Uterus (tissue), 4 donors: ENCODE data around the gene MAP7D1. TPM values are rescaled to one million over a fixed set of nuclear protein-coding genes. Genes with fewer than 3 reads are reported as not detected.
A peak's percentile ranks its signal among the peaks of the same experiment; 100 is the strongest.

Source experiments
- DNase-seq, 2 donors: peaks; one replicate each; pipeline ENCODE4 v3.0.0-alpha.2; 2019 to 2020
- H3K27ac ChIP-seq, 2 donors: fragments of 200-600 bp; sonication (generic); 1 replicate in 1 of 2; 2 replicates in 1 of 2; pipeline ENCODE4 v1.5.1; 2016 to 2018
- H3K27me3 ChIP-seq, 2 donors: fragments of 200-600 bp; sonication (generic); one replicate each; pipeline ENCODE4 v1.5.1; 2018 to 2019; ENCODE audit warnings: control low read depth in 1 of 2
- H3K36me3 ChIP-seq, 2 donors: fragments of 200-600 bp; sonication (generic); one replicate each; pipeline ENCODE4 v1.5.1; 2019; ENCODE audit warnings: control low read depth in 1 of 2
- H3K4me1 ChIP-seq, 2 donors: fragments of 200-600 bp; sonication (generic); one replicate each; pipeline ENCODE4 v1.5.1; 2018 to 2019; ENCODE audit warnings: control low read depth in 1 of 2
- H3K4me3 ChIP-seq, 2 donors: fragments of 200-600 bp; sonication (generic); 1 replicate in 1 of 2; 2 replicates in 1 of 2; pipeline ENCODE4 v1.5.1; 2018 to 2019; ENCODE audit warnings: mild to moderate bottlenecking in 1 of 2
- H3K9me3 ChIP-seq, 2 donors: fragments of 200-600 bp; sonication (generic); one replicate each; pipeline ENCODE4 v1.5.1; 2019; ENCODE audit warnings: control low read depth in 1 of 2
- POLR2A ChIP-seq, 2 donors: fragments of 450-650 bp; IDR thresholded peaks; one replicate each; pipeline ENCODE4 v1.6.1; 2016; ENCODE audit warnings: antibody characterized with exemption in 2 of 2, mild to moderate bottlenecking in 1 of 2, moderate library complexity in 1 of 2
- intact Hi-C: fragments of 100-400 bp; cut with DNase I; formaldehyde crosslinking; loops from one replicate; pipeline ENCODE4 v1.15.1; 2023; ENCODE audit warnings: low total_unique reads
- total RNA-seq, 4 donors: library from RNA; depleted of rRNA in 3 of 4; stranded (reverse); fragments of >200 nt in 3 of 4; gene quantifications; one replicate each; pipeline versions ENCODE4 v1.1.0 to v1.2.4, GENCODE V29; 2014 to 2023
- TF ChIP-seq, protein P1 (sequence below), 4 experiments: fragments of 200-600 bp in 2 of 4; fragments of 450-650 bp in 2 of 4; sonication (generic) in 2 of 4; IDR thresholded peaks; one replicate each; pipeline ENCODE4 v1.5.1; 2016 to 2019; ENCODE audit warnings: antibody characterized with exemption in 4 of 4, mild to moderate bottlenecking in 2 of 4, moderate library complexity in 1 of 4
- donor health status: DM: yes; HTN: yes; CAD: no.

Gene MAP7D1
- total RNA-seq, 4 donors from 2014 or later: 53.5 to 115 (median 77.3) TPM

DNA sequence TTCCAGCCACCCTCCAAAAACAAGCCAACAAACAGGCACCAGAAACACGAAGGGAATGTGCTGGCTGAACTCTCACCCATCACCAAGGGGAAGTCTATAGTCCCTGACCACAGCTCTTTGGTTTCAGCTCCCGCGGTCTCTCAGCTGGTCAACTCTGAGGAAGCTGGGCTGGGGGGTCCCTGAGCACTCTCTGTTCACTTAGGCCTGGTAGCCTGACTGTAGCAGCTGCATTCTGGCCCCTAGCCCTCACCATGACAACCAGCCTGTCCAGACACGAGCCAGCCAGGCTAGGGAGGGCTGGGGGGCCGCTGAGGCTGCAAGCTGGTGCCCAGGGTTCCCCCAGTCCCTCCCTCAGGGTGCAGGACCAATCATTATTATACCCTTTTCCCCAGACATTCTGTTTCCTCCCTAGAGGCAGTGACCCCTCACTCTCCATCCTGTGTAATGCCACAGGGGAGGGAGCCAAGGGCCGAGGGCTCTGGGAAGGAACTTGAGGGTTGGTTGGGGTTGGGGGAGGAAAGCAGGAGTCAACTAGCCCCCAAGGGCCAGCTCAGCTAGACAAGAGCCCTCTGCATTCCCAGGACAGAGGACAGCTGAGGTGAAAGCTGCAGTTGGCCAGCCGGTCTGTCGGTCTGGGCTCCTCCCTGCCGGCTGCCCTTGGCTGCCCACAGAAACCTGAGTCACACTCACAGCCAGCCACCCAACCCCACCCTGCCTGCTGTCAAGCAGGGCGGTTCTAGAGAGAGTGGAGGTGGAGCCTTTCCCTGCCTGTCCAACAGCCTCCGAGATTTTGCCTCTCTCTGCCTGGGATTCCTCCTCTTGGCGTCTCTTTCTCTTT, 5.4 kb upstream of the MAP7D1 start:
- H3K9me3 ChIP-seq: no peaks in the 10 kb centered on the region
- H3K27ac ChIP-seq: peak overlapping the region; percentile 89 to 98
- H3K36me3 ChIP-seq: no peaks in the 10 kb centered on the region
- H3K4me3 ChIP-seq: no peak overlapping the region
- peaks cover 13 to 20% of the 10 kb centered on the region in 2 donors for H3K4me1 ChIP-seq
- intact Hi-C loops: loop anchor here (2.0 to 10.0 kb wide), 2 partner anchors 38 to 134 kb away; no protein-coding TSS in a partner anchor
- peak; percentile 63 to 86 for TF ChIP-seq POLR2A (IDR thresholded peaks at IDR 0.05)
- TF ChIP-seq, protein P1, sequence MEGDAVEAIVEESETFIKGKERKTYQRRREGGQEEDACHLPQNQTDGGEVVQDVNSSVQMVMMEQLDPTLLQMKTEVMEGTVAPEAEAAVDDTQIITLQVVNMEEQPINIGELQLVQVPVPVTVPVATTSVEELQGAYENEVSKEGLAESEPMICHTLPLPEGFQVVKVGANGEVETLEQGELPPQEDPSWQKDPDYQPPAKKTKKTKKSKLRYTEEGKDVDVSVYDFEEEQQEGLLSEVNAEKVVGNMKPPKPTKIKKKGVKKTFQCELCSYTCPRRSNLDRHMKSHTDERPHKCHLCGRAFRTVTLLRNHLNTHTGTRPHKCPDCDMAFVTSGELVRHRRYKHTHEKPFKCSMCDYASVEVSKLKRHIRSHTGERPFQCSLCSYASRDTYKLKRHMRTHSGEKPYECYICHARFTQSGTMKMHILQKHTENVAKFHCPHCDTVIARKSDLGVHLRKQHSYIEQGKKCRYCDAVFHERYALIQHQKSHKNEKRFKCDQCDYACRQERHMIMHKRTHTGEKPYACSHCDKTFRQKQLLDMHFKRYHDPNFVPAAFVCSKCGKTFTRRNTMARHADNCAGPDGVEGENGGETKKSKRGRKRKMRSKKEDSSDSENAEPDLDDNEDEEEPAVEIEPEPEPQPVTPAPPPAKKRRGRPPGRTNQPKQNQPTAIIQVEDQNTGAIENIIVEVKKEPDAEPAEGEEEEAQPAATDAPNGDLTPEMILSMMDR (IDR thresholded peaks at IDR 0.05): no peak
- no peaks in the 10 kb centered on the region for H3K27me3 ChIP-seq
- peak; percentile 89 to 93 for DNase-seq

DNA sequence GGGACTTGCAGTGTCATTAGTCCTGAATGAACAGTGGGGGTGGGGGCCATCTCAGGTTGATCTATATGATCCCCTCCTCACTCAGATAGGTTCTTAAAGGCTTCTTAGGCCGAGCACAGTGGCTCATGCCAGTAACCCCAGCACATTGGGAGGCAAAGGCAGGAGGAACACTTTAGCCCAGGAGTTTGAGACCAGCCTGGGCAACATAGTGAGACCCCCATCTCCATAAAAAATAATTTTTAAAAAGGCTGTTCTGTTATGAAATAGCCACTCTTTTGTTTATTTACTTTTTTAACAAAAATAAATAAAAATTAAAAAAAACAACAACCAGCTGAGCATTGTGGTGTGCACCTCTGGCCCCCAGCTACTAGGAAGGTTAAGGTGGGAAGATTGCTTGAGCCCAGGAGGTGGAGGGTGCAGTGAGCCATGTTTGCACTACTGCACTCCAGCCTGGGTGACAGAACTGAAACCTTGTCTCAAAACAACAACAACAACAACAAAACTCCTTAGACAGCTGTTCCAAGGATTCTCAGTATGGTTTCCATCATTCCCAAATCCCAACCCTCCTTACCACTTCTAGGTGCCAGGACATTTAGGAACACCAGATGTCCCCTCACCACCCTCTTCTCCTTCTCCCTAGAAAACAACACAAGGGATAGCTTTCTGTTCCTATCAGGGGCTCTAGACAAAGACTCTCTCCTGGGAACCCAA, 4.7 kb upstream of the MAP7D1 start:
- Histone ChIP-seq H3K9me3 (no peaks in the 10 kb centered on the region), H3K36me3 (no peaks in the 10 kb centered on the region), H3K4me1 (peaks cover 13 to 20% of the 10 kb centered on the region in 2 donors), H3K27me3 (no peaks in the 10 kb centered on the region), H3K4me3 (no peak overlapping the region), H3K27ac (peak overlapping the region; percentile 89 to 98)
- no peak for DNase-seq
- TF ChIP-seq, protein P1 (IDR thresholded peaks at IDR 0.05): no peak
- TF ChIP-seq POLR2A (IDR thresholded peaks at IDR 0.05): no peak
- intact Hi-C loops: loop anchor here (2.0 to 10.0 kb wide), 2 partner anchors 38 to 134 kb away; no protein-coding TSS in a partner anchor

DNA sequence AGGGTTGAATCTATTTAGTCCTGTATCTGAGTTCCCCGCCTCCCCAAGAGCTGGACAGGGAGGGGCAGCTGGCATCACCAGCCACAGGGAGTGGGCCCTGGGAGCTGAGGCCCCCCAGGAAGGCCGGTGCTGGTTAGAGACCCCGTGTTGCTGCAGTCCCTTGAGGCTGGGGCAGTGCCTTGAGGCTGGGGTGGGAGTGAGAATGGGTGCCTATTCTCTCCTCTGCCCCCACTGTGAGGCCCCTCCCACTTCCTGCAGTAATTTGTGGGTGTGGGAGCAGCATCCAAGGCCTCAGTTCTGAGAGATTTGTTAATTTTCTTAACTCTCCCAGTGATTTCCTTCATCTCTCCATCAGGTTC, 4.1 kb upstream of the MAP7D1 start:
- no peaks in the 10 kb centered on the region for H3K27me3 ChIP-seq
- intact Hi-C loops: loop anchor here (2.0 to 10.0 kb wide), 2 partner anchors 37 to 133 kb away; no protein-coding TSS in a partner anchor
- H3K27ac ChIP-seq: peak overlapping the region; percentile 89 to 98
- no peaks in the 10 kb centered on the region for H3K9me3 ChIP-seq
- H3K4me3 ChIP-seq: no peak overlapping the region
- H3K4me1 ChIP-seq: peaks cover 13 to 20% of the 10 kb centered on the region in 2 donors
- no peaks in the 10 kb centered on the region for H3K36me3 ChIP-seq
- peak; percentile 41 to 47 for DNase-seq
- TF ChIP-seq, protein P1 (IDR thresholded peaks at IDR 0.05): no peak
- TF ChIP-seq POLR2A (IDR thresholded peaks at IDR 0.05): no peak

DNA sequence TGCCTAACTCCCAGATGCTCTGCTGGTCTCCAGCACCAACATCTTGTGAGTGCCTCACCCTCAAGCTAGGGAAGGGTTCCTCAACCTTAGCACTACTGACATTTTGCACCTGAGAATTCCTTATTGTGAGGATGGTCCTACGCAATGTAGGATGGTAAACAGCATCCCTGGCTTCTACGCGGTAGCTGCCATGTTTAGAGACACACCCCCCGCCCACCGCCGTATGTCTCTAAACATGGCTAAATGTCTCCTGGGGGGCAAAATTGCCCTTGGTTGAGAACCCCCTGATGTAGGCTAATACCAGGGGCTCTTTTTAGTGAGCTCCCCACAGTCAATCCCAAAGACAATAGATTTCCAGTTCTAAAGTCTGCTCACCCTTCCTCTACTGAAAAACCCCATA, 2.5 kb upstream of the MAP7D1 start:
- intact Hi-C loops: loop anchor here (10.0 kb wide), 1 partner anchor 131 kb away; no protein-coding TSS in a partner anchor
- TF ChIP-seq, protein P1 (IDR thresholded peaks at IDR 0.05): no peak
- no peak for TF ChIP-seq POLR2A (IDR thresholded peaks at IDR 0.05)
- no peak for DNase-seq
- Histone ChIP-seq H3K27me3 (no peaks in the 10 kb centered on the region), H3K36me3 (no peaks in the 10 kb centered on the region), H3K4me1 (peaks cover 15 to 22% of the 10 kb centered on the region in 2 donors), H3K27ac (peak overlapping the region in 1 of 2 donors; percentile 98), H3K4me3 (no peak overlapping the region), H3K9me3 (no peaks in the 10 kb centered on the region)
